SK-N-SH (cell line): ENCODE data around the gene MX2. TPM values are rescaled to one million over a fixed set of nuclear protein-coding genes. Genes with fewer than 3 reads are reported as not detected.

Experiments
- CTCF ChIA-PET: fragments of 300-600, 350-600 bp; formaldehyde crosslinking; extraction: SDS; loops from one replicate; lab custom pipeline; 2021; lab: Yijun Ruan, JAX
- POLR2A ChIA-PET: fragments of 350-600 bp; sonication (Branson Sonifier 250); formaldehyde crosslinking; extraction: SDS; loops from one replicate; lab custom pipeline; 2020; ENCODE audit warnings: antibody characterized with exemption, inconsistent platforms; lab: Yijun Ruan, JAX
- DNase-seq: peaks from one replicate; pipeline ENCODE4 v3.0.0; 2012
- H2AFZ ChIP-seq: fragments of 200-600 bp; sonication (generic); 2 replicates; pipeline ENCODE4 v1.8.1; 2016; ENCODE audit warnings: antibody characterized with exemption, mild to moderate bottlenecking, low read depth
- H3F3A ChIP-seq: fragments of 200-600 bp; sonication (generic); replicated peaks from 2 replicates; pipeline ENCODE3; 2016; ENCODE audit warnings: antibody characterized with exemption, mild to moderate bottlenecking; ENCODE audit not compliant: insufficient read depth
- H3K27ac ChIP-seq, 2 experiments: fragments of 200-500 bp in 1 of 2; fragments of 200-600 bp in 1 of 2; sonication (Bioruptor generic) in 1 of 2; sonication (generic), shearing (Covaris generic) in 1 of 2; 2 replicates each; pipeline versions ENCODE4 v1.5.1 to v1.6.1; 2014 to 2016; ENCODE audit warnings: low read depth in 2 of 2, inconsistent platforms in 1 of 2, low read length in 1 of 2, mild to moderate bottlenecking in 1 of 2, mixed read lengths in 1 of 2
- H3K27me3 ChIP-seq: fragments of 200-600 bp; sonication (generic), shearing (Covaris generic); 2 replicates; pipeline ENCODE4 v1.6.1; 2016; ENCODE audit warnings: mixed run types; ENCODE audit not compliant: insufficient read depth
- H3K36me3 ChIP-seq, 2 experiments: fragments of 200-500 bp in 1 of 2; fragments of 200-600 bp in 1 of 2; sonication (Bioruptor generic) in 1 of 2; sonication (generic) in 1 of 2; replicated peaks in 1 of 2; 2 replicates each; pipeline versions ENCODE3 to v1.5.1; 2014 to 2016; ENCODE audit warnings: low read length in 1 of 2, mild to moderate bottlenecking in 1 of 2; ENCODE audit not compliant: insufficient read depth in 2 of 2, control insufficient read depth in 1 of 2
- H3K4me1 ChIP-seq, 2 experiments: fragments of 200-500 bp in 1 of 2; fragments of 200-600 bp in 1 of 2; sonication (Bioruptor generic) in 1 of 2; sonication (generic), shearing (Covaris generic) in 1 of 2; 2 replicates each; pipeline versions ENCODE4 v1.5.1 to v1.6.1; 2014 to 2016; ENCODE audit warnings: low read depth in 1 of 2, low read length in 1 of 2, mixed run types in 1 of 2; ENCODE audit not compliant: insufficient read depth in 2 of 2, control insufficient read depth in 1 of 2
- H3K4me2 ChIP-seq: fragments of 200-600 bp; sonication (generic), shearing (Covaris generic); 2 replicates; pipeline ENCODE4 v1.6.1; 2017; ENCODE audit warnings: mixed run types
- H3K4me3 ChIP-seq, 2 experiments: fragments of 200-500 bp in 1 of 2; fragments of 200-600 bp in 1 of 2; sonication (Bioruptor generic) in 1 of 2; sonication (generic), shearing (Covaris generic) in 1 of 2; 2 replicates each; pipeline versions ENCODE4 v1.5.1 to v1.8.1; 2014 to 2016; ENCODE audit warnings: low read depth in 2 of 2, inconsistent platforms in 1 of 2, low read length in 1 of 2, mild to moderate bottlenecking in 1 of 2, mixed read lengths in 1 of 2, moderate library complexity in 1 of 2
- H3K79me2 ChIP-seq: fragments of 200-600 bp; sonication (generic); 2 replicates; pipeline ENCODE4 v1.8.1; 2017; ENCODE audit warnings: mild to moderate bottlenecking; ENCODE audit not compliant: insufficient read depth
- H3K9ac ChIP-seq: fragments of 200-600 bp; sonication (generic); 2 replicates; pipeline ENCODE4 v1.6.1; 2017; ENCODE audit warnings: mixed run types
- H3K9me2 ChIP-seq: fragments of 200-600 bp; sonication (generic); 2 replicates; pipeline ENCODE4 v1.6.1; 2017; ENCODE audit warnings: mixed run types
- H3K9me3 ChIP-seq: fragments of 200-600 bp; sonication (generic); 2 replicates; pipeline ENCODE4 v1.6.1; 2017; ENCODE audit warnings: mixed run types, mild to moderate bottlenecking, moderate library complexity
- H4K20me1 ChIP-seq: fragments of 200-600 bp; sonication (generic); 2 replicates; pipeline ENCODE4 v1.6.1; 2017; ENCODE audit warnings: mild to moderate bottlenecking, mixed run types; ENCODE audit not compliant: insufficient read depth
- ELF1 ChIP-seq: IDR thresholded peaks from 2 replicates; pipeline ENCODE4 v1.4.0; 2012
- FOSL2 ChIP-seq: IDR thresholded peaks from 2 replicates; pipeline ENCODE4 v1.4.0; 2012; ENCODE audit warnings: low read depth, mild to moderate bottlenecking, moderate library complexity, borderline replicate concordance
- GATA2 ChIP-seq: sonication (generic); formaldehyde crosslinking; IDR thresholded peaks from 2 replicates; pipeline ENCODE4 v1.5.0; 2020; ENCODE audit warnings: mild to moderate bottlenecking, missing genetic modification reagents
- IRF3 ChIP-seq: fragments of 150-350 bp; IDR thresholded peaks from 2 replicates; pipeline ENCODE4 v1.6.1; 2016; ENCODE audit warnings: mild to moderate bottlenecking, low read depth, low read length
- NFIC ChIP-seq: IDR thresholded peaks from 2 replicates; pipeline ENCODE4 v1.4.0; 2012; ENCODE audit warnings: borderline replicate concordance
- RCOR1 ChIP-seq: fragments of 150-350 bp; IDR thresholded peaks from 2 replicates; pipeline ENCODE4 v1.6.1; 2017; ENCODE audit warnings: antibody characterized with exemption, low read length
- RFX5 ChIP-seq: IDR thresholded peaks from 2 replicates; pipeline ENCODE4 v1.6.1; 2012; ENCODE audit warnings: mild to moderate bottlenecking, improper control_type of control experiment, low read length
- RXRA ChIP-seq: IDR thresholded peaks from 2 replicates; pipeline ENCODE4 v1.4.0; 2012; ENCODE audit warnings: low read depth, mild to moderate bottlenecking, borderline replicate concordance
- SIN3A ChIP-seq: IDR thresholded peaks from 2 replicates; pipeline ENCODE4 v1.6.1; 2012; ENCODE audit warnings: low read depth, mild to moderate bottlenecking, low read length, moderate library complexity, borderline replicate concordance
- SMC3 ChIP-seq: IDR thresholded peaks from 2 replicates; pipeline ENCODE4 v1.6.1; 2012; ENCODE audit warnings: low read depth, low read length, improper control_type of control experiment
- TCF12 ChIP-seq: IDR thresholded peaks from 2 replicates; pipeline ENCODE4 v1.4.0; 2012
- TEAD4 ChIP-seq: IDR thresholded peaks from 2 replicates; pipeline ENCODE4 v1.4.0; 2012; ENCODE audit warnings: mild to moderate bottlenecking, borderline replicate concordance; ENCODE audit not compliant: insufficient read depth
- USF2 ChIP-seq: fragments of 150-350 bp; IDR thresholded peaks from 2 replicates; pipeline ENCODE4 v1.6.1; 2017; ENCODE audit warnings: antibody characterized with exemption, low read length, low read depth, borderline replicate concordance
- ZBTB33 ChIP-seq: IDR thresholded peaks from 2 replicates; pipeline ENCODE4 v1.4.0; 2012; ENCODE audit warnings: low read depth, borderline replicate concordance
- WGBS: methylation state at CpG from one replicate; pipeline ENCODE4 v1.1.6; 2017; ENCODE audit warnings: low lambda C conversion rate; 5-methylcytosine and 5-hydroxymethylcytosine counted together
- polyA plus RNA-seq, 3 experiments: library from polyadenylated mRNA; depleted of rRNA; stranded (reverse); fragments of >200 nt; gene quantifications; 2 replicates each; pipeline ENCODE4 v1.2.3, GENCODE V29; 2012

The MX2 gene
- polyA plus RNA-seq, 1 of the 3 experiments (the other 2 are of a cell fraction): 0.08 TPM

DNA sequence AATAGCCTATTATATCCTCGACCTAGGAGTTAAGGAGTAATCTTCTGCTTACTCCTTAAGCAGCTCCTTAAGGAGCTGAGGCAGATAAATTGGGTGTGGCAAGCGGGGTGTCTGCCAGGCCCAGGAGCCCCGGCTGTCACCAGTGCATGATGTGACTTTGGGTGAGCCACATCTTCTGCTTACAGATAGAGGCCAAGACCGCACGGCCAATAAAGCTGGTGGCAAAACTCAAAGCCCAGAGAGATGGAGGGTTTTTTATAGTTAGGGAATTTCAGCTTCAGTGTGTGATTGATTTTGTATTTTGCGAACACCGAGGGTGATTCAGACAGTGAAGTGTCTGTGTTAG is 9.8 kb downstream of the MX2 start (continued):
- TF ChIP-seq IRF3: no peak

DNA sequence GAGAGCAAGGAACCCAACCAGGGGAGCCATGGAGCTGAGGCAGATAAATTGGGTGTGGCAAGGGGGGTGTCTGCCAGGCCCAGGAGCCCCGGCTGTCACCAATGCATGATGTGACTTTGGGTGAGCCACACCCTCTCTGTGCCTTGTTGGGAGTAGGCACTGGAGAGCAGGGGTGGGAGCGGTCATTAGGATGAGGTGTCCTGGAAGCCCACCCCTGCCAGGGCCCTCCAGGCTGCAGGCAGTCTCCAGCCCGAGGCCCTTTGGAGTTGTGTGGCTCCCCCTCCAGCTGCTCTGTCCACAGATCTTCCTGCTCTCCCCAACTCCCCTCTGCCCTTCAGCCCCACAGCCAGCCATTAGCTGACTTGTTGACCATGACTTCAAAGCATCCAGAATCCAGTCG is 11.4 kb downstream of the MX2 start:
- DNase-seq: no peak
- POLR2A ChIA-PET: no interaction called here

More for the DNA sequence above, 11.4 kb downstream of the MX2 start:
- no peaks in the 10 kb centered on the region for H3K79me2 ChIP-seq
- H3K9me2 ChIP-seq: no peaks in the 10 kb centered on the region
- no peak overlapping the region for H3K27ac ChIP-seq
- H3K4me3 ChIP-seq: no peak overlapping the region
- CTCF ChIA-PET: interaction anchor here (1.1 kb wide), 1 partner anchor 12 kb away, joined by 3 read pairs; no protein-coding TSS in a partner anchor
- no peak overlapping the region for H2AFZ ChIP-seq
- 4% methylated on average over 2 of the region's 4 CpGs for WGBS
- H4K20me1 ChIP-seq: no peaks in the 10 kb centered on the region
- H3K36me3 ChIP-seq: no peaks in the 10 kb centered on the region
- no peaks in the 10 kb centered on the region for H3K4me1 ChIP-seq
- H3K9me3 ChIP-seq: no peaks in the 10 kb centered on the region
- no peak overlapping the region for H3K9ac ChIP-seq
- no peak overlapping the region for H3K4me2 ChIP-seq
- TF ChIP-seq ZBTB33: no peak
- no peak for TF ChIP-seq RCOR1
- no peak for TF ChIP-seq RFX5
- TF ChIP-seq GATA2: no peak
- TF ChIP-seq TEAD4: no peak
- no peak for TF ChIP-seq TCF12
- no peak for TF ChIP-seq SIN3A
- no peak for TF ChIP-seq USF2
- TF ChIP-seq ELF1: no peak
- TF ChIP-seq IRF3: no peak
- TF ChIP-seq FOSL2: no peak
- TF ChIP-seq RXRA: no peak
- TF ChIP-seq NFIC: no peak
- no peak for TF ChIP-seq SMC3
- no peaks in the 10 kb centered on the region for H3F3A ChIP-seq
- 0 out of 2 replicates have a peak, but pooled peaks cover 6% of the 10 kb centered on the region for H3K27me3 ChIP-seq
